Fibroblast of lung (primary cell): Measurements from ENCODE around the gene MAP4K4. TPM values are rescaled to one million over a fixed set of nuclear protein-coding genes. Genes with fewer than 3 reads are reported as not detected.

ENCODE experiments used
- DNase-seq, 2 donors: peaks; one replicate each; pipeline versions ENCODE4 v3.0.0 to v3.0.0-alpha.2; 2010; ENCODE audit warnings: low read depth in 2 of 2
- H2AFZ ChIP-seq: 2 replicates; pipeline ENCODE4 v1.5.1; 2012; ENCODE audit warnings: low read length, control low read depth, inconsistent platforms
- H3K27ac ChIP-seq: 2 replicates; pipeline ENCODE4 v1.5.1; 2011; ENCODE audit warnings: low read length, control low read depth; ENCODE audit not compliant: insufficient read depth
- H3K27me3 ChIP-seq: 2 replicates; pipeline ENCODE4 v1.5.1; 2011; ENCODE audit warnings: mild to moderate bottlenecking, low read length; ENCODE audit not compliant: control insufficient read depth, insufficient read depth
- H3K36me3 ChIP-seq: 2 replicates; pipeline ENCODE4 v1.5.1; 2011; ENCODE audit warnings: low read length; ENCODE audit not compliant: control insufficient read depth, insufficient read depth
- H3K4me1 ChIP-seq: 2 replicates; pipeline ENCODE4 v1.5.1; 2011; ENCODE audit warnings: low read length; ENCODE audit not compliant: control insufficient read depth, insufficient read depth; ENCODE audit errors: extremely low read depth
- H3K4me2 ChIP-seq: 2 replicates; pipeline ENCODE4 v1.5.1; 2011; ENCODE audit warnings: low read length, control low read depth; ENCODE audit not compliant: insufficient read depth; ENCODE audit errors: extremely low read depth
- H3K4me3 ChIP-seq, 4 experiments: fragments of 200-600 bp in 1 of 4; sonication (generic) in 1 of 4; replicated peaks in 1 of 4; 2 replicates each; pipeline ENCODE4 v1.5.1; 2011 to 2016; ENCODE audit warnings: low read length in 4 of 4, low read depth in 3 of 4, mild to moderate bottlenecking in 3 of 4, control low read depth in 2 of 4, inconsistent platforms in 1 of 4, mixed read lengths in 1 of 4; ENCODE audit not compliant: insufficient read depth in 1 of 4; ENCODE audit errors: control extremely low read depth in 1 of 4
- H3K79me2 ChIP-seq: 2 replicates; pipeline ENCODE4 v1.5.1; 2012; ENCODE audit warnings: mild to moderate bottlenecking, low read length, inconsistent platforms; ENCODE audit not compliant: control insufficient read depth, insufficient read depth
- H3K9ac ChIP-seq: 2 replicates; pipeline ENCODE4 v1.5.1; 2011; ENCODE audit warnings: mild to moderate bottlenecking, low read length, control low read depth; ENCODE audit not compliant: insufficient read depth
- H3K9me3 ChIP-seq: 2 replicates; pipeline ENCODE4 v1.5.1; 2012; ENCODE audit warnings: low read depth, low read length; ENCODE audit not compliant: control insufficient read depth, insufficient read depth
- H4K20me1 ChIP-seq: 2 replicates; pipeline ENCODE4 v1.5.1; 2011; ENCODE audit warnings: low read length; ENCODE audit not compliant: control insufficient read depth, insufficient read depth; ENCODE audit errors: extremely low read depth
- EZH2 ChIP-seq: IDR thresholded peaks from 2 replicates; pipeline ENCODE4 v1.5.1; 2012; ENCODE audit warnings: low read length, control low read depth, mild to moderate bottlenecking; ENCODE audit errors: missing control alignments
- polyA plus RNA-seq, 2 donors: library from polyadenylated mRNA; depleted of rRNA in 1 of 2; stranded (reverse) in 1 of 2; unstranded in 1 of 2; fragments of >200 nt; gene quantifications; 2 replicates each; pipeline ENCODE4 v1.2.1, GENCODE V29; 2011 to 2012; ENCODE audit warnings: missing spikeins in 1 of 2
- total RNA-seq: library from RNA; depleted of rRNA; stranded (reverse); fragments of >200 nt; gene quantifications from 2 replicates; pipeline ENCODE4 v1.2.1, GENCODE V29; 2014
- TF ChIP-seq, protein P1 (sequence below), 2 donors: IDR thresholded peaks in 1 of 2; conservative IDR thresholded peaks in 1 of 2; 1 replicate in 1 of 2; 2 replicates in 1 of 2; pipeline ENCODE4 v1.5.1; 2011 to 2012; ENCODE audit warnings: low read length in 2 of 2, control low read depth in 1 of 2, inconsistent platforms in 1 of 2, low read depth in 1 of 2, mild to moderate bottlenecking in 1 of 2

The MAP4K4 gene
- total and polyA plus RNA-seq, 2 donors (not counting 1 experiment from before 2014, with no cell fraction given) = 113 to 164 TPM

- H3K9ac ChIP-seq = no peak overlapping the region
- H3K4me3 ChIP-seq = no peak overlapping the region
- H4K20me1 ChIP-seq = no peaks in the 10 kb centered on the region
- no peak overlapping the region for H3K27ac ChIP-seq
- H3K4me2 ChIP-seq = no peak overlapping the region
- TF ChIP-seq, protein P1, sequence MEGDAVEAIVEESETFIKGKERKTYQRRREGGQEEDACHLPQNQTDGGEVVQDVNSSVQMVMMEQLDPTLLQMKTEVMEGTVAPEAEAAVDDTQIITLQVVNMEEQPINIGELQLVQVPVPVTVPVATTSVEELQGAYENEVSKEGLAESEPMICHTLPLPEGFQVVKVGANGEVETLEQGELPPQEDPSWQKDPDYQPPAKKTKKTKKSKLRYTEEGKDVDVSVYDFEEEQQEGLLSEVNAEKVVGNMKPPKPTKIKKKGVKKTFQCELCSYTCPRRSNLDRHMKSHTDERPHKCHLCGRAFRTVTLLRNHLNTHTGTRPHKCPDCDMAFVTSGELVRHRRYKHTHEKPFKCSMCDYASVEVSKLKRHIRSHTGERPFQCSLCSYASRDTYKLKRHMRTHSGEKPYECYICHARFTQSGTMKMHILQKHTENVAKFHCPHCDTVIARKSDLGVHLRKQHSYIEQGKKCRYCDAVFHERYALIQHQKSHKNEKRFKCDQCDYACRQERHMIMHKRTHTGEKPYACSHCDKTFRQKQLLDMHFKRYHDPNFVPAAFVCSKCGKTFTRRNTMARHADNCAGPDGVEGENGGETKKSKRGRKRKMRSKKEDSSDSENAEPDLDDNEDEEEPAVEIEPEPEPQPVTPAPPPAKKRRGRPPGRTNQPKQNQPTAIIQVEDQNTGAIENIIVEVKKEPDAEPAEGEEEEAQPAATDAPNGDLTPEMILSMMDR (conservative IDR thresholded peaks at IDR 0.05 in 1 of 2, IDR thresholded peaks at IDR 0.05 in 1 of 2; ENCODE audit: low read depth in 1 of 2, low read length in 2 of 2) = peak; percentile 45 to 67
- TF ChIP-seq EZH2 = no peak
- peaks cover 9% of the 10 kb centered on the region for H3K36me3 ChIP-seq
- DNase-seq = peak; percentile 54 to 79
- H3K4me1 ChIP-seq = no peaks in the 10 kb centered on the region
- H3K9me3 ChIP-seq = no peaks in the 10 kb centered on the region
- H3K79me2 ChIP-seq = peaks cover 7% of the 10 kb centered on the region
- H2AFZ ChIP-seq = no peak overlapping the region
- no peaks in the 10 kb centered on the region for H3K27me3 ChIP-seq
Measured at GRCh38 chr2:101883860-101884259, 186.4 kb downstream of the MAP4K4 start.

- no peak overlapping the region for H3K4me3 ChIP-seq
Measured at GRCh38 chr2:101884423-101884822, 186.9 kb downstream of the MAP4K4 start.

GRCh38 chr2:101887328-101887727, 189.8 kb downstream of the MAP4K4 start:
- Histone ChIP-seq H3K9me3 (no peaks in the 10 kb centered on the region), H2AFZ (no peak overlapping the region), H3K27ac (no peak overlapping the region), H3K27me3 (no peaks in the 10 kb centered on the region), H3K4me2 (no peak overlapping the region), H3K4me3 (no peak overlapping the region), H3K9ac (no peak overlapping the region), H4K20me1 (no peaks in the 10 kb centered on the region), H3K79me2 (peaks cover 2% of the 10 kb centered on the region), H3K4me1 (no peaks in the 10 kb centered on the region), H3K36me3 (peaks cover 17% of the 10 kb centered on the region)
- no peak for DNase-seq
- TF ChIP-seq, protein P1 (conservative IDR thresholded peaks at IDR 0.05 in 1 of 2, IDR thresholded peaks at IDR 0.05 in 1 of 2; ENCODE audit: low read depth in 1 of 2, low read length in 2 of 2) = no peak
- no peak for TF ChIP-seq EZH2

More at GRCh38 chr2:101884423-101884822, 186.9 kb downstream of the MAP4K4 start:
- Histone ChIP-seq H3K27me3 (no peaks in the 10 kb centered on the region), H4K20me1 (no peaks in the 10 kb centered on the region), H3K9ac (no peak overlapping the region), H3K4me2 (no peak overlapping the region), H3K27ac (no peak overlapping the region), H3K4me1 (no peaks in the 10 kb centered on the region), H3K9me3 (no peaks in the 10 kb centered on the region), H3K36me3 (peaks cover 13% of the 10 kb centered on the region), H3K79me2 (peaks cover 7% of the 10 kb centered on the region), H2AFZ (no peak overlapping the region)
- TF ChIP-seq, protein P1 (conservative IDR thresholded peaks at IDR 0.05 in 1 of 2, IDR thresholded peaks at IDR 0.05 in 1 of 2; ENCODE audit: low read depth in 1 of 2, low read length in 2 of 2) = no peak
- no peak for TF ChIP-seq EZH2
- DNase-seq = no peak
